ENCODE data around the gene RNF213.
"Not testable (repeated sequence)": the region's sequence is repeated elsewhere in the genome, so short reads cannot be mapped to it uniquely, and the experiment has no call there.

RNF213 gene

GRCh38 chr17:80224683-80225082 lies 36.0 kb upstream of the RNF213 start:
- no peak for DNase-seq (ENCODE audit: low spot score)

DNA sequence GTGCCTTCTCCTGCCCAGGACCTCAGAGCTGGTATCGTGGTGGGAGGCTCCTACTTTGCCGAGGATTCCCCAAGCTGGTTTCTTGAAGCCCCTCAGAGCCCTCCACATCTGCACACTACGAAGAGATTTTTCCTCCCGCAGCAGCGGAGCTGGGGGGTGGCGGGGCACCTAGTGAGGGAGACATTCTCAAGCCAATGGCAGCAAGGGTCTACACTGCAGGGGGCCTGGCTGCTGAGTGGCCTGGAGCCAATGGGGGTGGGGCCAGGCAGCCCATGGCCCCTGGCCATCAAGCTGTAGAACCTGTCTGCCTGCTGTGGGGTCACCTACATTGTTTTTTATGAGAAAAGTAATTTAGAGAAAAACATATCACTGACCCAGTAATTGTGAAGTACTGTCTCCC lies 35.4 kb upstream of the RNF213 start:
- DNase-seq (ENCODE audit: low spot score) = no peak

DNA sequence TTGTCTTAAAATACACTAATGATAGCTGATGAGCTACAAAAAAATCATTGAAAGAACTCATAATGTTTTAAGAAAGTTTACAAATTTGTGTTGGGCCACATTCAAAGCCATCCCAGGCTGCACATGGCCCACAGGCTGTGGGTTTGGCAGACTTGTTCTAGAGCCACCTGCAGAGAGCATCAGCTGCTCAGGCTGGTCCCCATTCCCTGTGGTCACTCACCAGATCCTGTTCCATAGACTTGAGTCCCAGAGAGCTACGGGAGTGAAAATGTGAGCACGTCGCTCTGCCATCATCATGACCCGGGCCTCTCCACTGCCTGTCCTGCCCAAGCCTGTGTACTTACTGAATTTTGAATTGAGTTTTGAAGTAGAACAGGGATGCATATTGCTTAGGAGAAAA lies 33.5 kb upstream of the RNF213 start:
- DNase-seq (ENCODE audit: low spot score) = no peak

DNA sequence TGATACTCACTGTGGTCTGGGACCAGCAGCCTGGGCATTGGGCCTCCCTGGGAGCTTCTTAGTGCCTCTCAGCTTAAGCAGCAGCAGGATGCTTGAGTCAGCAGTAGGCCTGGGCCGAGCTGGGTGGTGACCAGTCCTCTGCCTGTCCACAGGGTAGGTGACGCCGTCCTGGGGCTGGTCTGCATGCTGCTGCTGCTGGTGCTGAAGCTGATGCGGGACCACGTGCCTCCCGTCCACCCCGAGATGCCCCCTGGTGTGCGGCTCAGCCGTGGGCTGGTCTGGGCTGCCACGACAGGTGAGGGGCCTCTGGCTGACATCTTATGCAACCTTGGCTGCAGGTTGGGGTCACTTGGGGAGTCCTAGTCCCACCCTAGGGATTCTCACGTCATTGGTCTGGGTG lies 33.0 kb upstream of the RNF213 start:
- no peak for DNase-seq (ENCODE audit: low spot score)

GRCh38 chr17:80228477-80228876 lies 32.2 kb upstream of the RNF213 start:
- no peak for DNase-seq (ENCODE audit: low spot score)

DNA sequence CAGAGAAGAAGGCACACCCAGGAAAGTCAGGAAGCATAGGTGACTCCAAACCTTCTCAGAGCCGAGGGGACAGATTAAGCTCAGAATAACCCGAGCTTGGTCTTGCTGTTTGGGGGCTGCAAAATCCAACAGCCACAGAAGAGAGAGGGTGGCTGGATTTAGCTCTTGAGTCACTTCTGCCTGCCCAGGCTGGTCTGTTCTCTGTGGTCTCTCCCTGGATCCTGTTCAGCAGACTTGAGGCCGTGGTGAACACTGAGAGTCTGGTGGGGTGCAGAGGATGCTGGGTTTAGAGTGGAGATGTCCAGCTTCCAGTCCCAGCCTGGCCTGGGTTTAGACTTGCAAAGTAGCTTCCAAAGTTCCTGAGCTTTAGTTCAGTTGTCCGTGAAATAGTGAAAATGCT lies 31.6 kb upstream of the RNF213 start:
- DNase-seq (ENCODE audit: low spot score) = no peak

DNA sequence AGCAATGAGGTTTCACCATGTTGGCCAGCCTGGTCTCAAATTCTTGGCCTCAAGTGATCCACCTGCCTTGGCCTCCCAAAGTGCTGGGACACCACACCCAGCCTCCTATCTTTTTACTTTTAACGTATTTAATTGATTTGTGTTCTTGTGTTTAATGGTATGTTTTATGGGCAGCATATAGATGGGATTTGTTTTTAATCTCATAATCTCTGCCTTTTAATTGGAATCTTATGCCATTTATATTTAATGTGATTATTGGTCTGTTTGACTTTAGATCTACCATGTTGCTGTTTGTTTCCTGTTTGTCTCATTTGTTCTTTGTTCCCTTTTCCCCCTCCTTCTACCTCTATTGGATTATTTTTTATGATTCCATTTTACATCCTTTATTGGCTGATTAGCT lies 28.2 kb upstream of the RNF213 start:
- no peak for DNase-seq (ENCODE audit: low spot score)

DNA sequence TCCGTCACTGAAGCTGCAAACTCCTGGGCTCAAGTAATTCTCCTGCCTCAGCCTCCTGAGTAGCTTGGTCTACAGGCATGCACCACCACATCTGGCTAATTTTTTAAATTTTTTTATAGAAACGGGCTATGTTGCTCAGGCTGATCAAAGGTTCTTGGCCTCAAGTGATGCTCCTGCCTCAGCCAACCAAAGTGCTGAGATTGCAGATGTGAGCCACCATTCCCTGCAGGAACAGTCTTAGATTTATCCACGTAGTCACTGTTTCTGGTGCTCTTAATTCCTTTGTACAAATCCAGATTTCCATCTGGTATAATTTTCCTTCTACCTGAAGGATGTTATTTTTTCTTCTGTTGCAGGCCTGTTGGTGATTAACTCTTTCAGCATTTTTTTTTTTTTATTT lies 27.4 kb upstream of the RNF213 start:
- DNase-seq (ENCODE audit: low spot score) = no peak

- DNase-seq (ENCODE audit: low spot score) = no peak
These were observed 23.7 kb upstream of the RNF213 start for GRCh38 chr17:80236911-80237310.

GRCh38 chr17:80237386-80237785 lies 23.3 kb upstream of the RNF213 start:
- DNase-seq (ENCODE audit: low spot score) = no peak

DNA sequence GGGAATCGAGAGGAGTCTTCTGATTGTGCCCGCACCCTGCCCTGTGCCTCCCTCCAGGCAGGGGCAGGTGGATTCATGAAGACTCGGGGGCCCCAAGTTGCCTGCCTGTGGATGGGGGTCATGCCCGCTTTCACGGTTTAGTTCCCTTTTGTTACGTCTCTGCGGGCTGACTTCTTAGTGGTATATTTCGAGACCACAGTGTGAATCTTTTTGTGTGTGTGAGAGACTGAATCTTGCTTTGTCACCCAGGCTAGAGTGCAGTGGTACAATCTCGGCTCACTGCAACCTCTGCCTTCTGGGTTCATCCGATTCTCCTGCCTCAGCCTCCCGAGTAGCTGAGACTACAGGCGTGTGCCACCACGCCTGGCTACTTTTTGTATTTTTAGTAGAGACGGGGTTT lies 18.1 kb upstream of the RNF213 start:
- no peak for DNase-seq (ENCODE audit: low spot score)

DNA sequence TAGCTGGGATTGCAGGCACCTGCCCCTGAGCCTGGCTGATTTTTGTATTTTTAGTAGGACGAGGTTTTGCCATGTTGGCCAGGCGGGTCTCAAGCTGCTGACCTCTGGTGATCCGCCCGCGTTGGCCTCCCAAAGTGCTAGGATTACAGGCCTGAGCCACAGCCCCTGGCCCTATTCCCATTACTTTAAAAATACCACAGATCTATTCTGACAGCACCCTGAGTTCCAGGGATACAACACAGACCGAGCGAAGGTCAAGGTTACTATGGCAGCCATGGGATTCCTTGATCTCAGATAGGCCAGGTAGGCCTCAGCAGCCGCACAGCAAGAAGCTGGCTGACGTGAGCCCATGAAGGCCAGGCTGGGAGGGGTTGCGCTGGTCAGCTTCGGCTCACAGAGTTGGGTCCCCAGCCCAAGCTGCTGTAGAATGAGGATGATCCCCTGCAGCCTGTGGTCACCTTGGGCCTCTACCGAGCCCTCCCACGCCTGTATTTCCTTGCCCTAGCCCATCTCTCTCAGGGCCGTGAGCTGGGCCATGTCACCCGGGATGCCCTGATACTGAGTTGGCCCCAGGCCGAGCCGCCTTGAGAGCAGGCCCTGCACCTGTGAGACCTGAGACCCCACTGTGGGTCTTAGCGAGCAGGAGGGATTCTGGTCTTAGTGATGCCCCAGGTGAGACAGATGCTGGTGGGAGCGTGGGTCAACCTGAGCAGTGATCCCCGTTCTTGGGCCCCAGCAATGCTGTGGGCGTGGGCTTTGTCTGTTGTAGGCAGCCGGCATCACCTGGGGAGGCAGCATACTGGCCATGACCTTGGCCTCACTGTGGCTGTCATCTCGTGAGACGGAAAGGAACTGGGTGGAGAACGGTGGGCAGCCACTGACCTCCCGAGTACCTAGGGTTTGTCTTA lies 16.9 kb upstream of the RNF213 start:
- DNase-seq (ENCODE audit: low spot score) = no peak

GRCh38 chr17:80244448-80244847 lies 16.2 kb upstream of the RNF213 start:
- DNase-seq (ENCODE audit: low spot score) = not testable (repeated sequence)

DNA sequence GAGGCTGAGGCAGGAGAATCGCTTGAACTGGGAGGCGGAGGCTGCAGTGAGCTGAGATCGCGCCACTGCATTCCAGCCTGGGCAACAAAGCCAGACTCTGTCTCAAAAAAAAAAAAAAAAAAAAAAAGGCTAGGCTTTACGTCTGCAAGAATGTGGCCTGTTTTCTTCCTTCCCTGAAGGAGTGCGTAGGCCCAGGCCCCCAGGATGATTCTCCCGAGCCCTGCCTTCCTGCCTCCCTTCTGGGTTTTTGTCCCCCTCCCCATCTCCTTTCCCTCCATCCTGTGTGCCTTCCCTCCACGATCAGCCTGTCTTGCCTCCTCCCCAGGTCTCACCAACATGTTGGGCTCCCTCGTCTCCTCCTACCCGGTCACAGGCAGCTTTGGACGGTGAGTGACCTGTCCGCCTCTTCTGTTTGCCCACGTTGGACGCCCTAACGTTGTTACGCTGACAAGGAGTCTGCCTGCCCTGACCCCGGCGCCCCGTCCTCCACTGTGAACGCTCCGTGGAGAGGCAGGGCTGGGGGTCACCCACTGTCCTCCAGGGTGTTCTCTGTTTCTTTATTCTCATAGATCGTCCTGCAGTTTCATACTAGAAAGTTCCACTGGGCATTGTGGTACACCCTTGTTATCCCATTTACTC lies 15.7 kb upstream of the RNF213 start:
- no peak for DNase-seq (ENCODE audit: low spot score)

- no peak for DNase-seq (ENCODE audit: low spot score)
These were observed 14.9 kb upstream of the RNF213 start for GRCh38 chr17:80245566-80246265.

GRCh38 chr17:80246266-80246681 lies 14.4 kb upstream of the RNF213 start:
- no peak for DNase-seq (ENCODE audit: low spot score)

DNA sequence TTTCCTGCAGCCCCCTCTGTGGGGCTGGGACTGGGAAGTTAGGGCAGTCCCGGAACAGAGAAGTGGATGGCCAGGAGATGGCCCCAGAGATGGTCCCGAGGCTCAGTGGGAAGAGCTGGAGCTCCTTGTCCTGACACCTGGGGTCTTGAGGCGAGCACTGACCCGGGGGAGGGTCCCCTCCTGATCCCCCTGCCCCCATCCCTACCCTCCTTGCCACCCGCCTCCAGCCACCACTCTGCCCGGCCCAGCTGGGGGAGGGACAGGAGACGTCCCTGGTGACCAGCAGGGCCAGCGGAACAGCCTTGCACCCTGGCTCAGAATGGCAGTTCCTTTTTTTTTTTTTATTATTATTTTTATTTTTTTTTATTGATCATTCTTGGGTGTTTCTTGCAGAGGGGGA lies 13.9 kb upstream of the RNF213 start:
- no peak for DNase-seq (ENCODE audit: low spot score)

GRCh38 chr17:80247561-80247960 lies 13.1 kb upstream of the RNF213 start:
- DNase-seq (ENCODE audit: low spot score) = no peak

GRCh38 chr17:80248001-80248893 lies 12.4 kb upstream of the RNF213 start:
- no peak for DNase-seq (ENCODE audit: low spot score)

DNA sequence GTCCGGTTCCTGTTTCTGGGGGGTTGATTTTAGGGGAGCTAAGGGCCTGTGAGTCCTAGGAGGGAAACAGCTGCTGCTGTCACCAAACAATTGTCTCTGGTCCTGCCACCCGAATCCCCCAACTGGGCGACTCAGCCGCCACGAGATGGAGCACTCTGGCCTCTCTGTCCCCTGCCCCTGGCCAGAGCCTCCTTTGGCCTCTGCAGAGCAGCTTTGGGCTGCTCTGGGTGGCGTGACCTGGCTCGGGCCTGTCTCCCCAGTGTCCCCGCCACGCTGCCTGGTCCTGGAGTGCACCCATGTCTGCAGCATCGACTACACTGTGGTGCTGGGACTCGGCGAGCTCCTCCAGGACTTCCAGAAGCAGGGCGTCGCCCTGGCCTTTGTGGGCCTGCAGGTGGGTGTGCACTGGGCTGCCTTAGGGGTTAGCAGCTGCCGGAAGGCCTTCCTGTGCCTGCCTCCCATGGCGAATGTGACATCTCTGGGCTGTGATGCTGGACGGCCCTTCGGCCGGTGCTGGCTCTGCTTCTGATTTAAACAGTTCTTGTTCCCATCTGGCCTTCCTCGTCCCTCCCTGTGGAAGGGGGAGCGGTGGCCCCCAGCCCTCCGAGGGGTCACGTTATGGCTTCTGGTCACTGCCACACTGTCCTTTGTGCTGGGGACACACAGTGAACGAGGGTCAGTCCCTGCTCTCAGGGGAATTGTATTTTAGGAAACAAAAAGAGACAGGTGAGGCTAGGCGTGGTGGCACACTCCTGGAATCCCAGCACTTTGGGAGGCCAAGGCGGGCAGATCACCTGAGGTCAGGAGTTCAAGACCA lies 11.6 kb upstream of the RNF213 start:
- DNase-seq (ENCODE audit: low spot score) = no peak

GRCh38 chr17:80251966-80252365 lies 8.7 kb upstream of the RNF213 start:
- DNase-seq (ENCODE audit: low spot score) = no peak

Data from hepatic stellate cell (primary cell).